Measurements from ENCODE around the gene ANKS1B.
"Not testable (repeated sequence)": the region's sequence is repeated elsewhere in the genome, so short reads cannot be mapped to it uniquely, and the experiment has no call there.

DNA sequence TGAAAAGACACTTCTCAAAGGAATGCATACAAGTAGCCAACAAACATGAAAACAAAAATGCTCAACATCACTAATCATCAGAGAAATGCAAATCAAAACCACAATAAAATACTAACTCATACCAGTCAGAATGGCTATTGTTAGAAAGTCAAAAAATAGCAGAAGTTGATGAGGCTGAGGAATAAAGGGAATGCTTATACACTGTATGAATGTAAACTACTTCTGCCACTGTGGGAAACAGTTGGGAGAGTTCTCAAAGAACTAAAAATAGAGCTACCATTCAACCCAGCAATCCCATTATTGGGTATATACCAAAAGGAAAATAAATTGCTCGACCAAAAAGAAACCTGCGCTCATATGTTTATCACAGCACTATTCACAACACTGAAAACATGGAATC lies 360.1 kb downstream of the ANKS1B start:
- TF ChIP-seq POLR2A, EP300 (IDR thresholded peaks at IDR 0.05): not testable (repeated sequence)
- TF ChIP-seq, protein P1, sequence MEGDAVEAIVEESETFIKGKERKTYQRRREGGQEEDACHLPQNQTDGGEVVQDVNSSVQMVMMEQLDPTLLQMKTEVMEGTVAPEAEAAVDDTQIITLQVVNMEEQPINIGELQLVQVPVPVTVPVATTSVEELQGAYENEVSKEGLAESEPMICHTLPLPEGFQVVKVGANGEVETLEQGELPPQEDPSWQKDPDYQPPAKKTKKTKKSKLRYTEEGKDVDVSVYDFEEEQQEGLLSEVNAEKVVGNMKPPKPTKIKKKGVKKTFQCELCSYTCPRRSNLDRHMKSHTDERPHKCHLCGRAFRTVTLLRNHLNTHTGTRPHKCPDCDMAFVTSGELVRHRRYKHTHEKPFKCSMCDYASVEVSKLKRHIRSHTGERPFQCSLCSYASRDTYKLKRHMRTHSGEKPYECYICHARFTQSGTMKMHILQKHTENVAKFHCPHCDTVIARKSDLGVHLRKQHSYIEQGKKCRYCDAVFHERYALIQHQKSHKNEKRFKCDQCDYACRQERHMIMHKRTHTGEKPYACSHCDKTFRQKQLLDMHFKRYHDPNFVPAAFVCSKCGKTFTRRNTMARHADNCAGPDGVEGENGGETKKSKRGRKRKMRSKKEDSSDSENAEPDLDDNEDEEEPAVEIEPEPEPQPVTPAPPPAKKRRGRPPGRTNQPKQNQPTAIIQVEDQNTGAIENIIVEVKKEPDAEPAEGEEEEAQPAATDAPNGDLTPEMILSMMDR (IDR thresholded peaks at IDR 0.05): not testable (repeated sequence)
